T-helper 22 cell (primary cell): ENCODE data around the gene PARN.

Source experiments
- DNase-seq: peaks from one replicate; pipeline ENCODE4 v3.0.0-alpha.2; 2020; ENCODE audit warnings: low read depth

Gene PARN

GRCh38 chr16:14529010-14529669 is 100.9 kb downstream of the PARN start:
- DNase-seq: no peak

- no peak for DNase-seq
These were observed 101.8 kb downstream of the PARN start for GRCh38 chr16:14528306-14528705.

- DNase-seq: no peak
These were observed 102.5 kb downstream of the PARN start for GRCh38 chr16:14527411-14528044.

GRCh38 chr16:14525596-14525995 is 104.5 kb downstream of the PARN start:
- DNase-seq: no peak

- DNase-seq: no peak
These were observed 105.1 kb downstream of the PARN start for GRCh38 chr16:14524979-14525378.

GRCh38 chr16:14523632-14524031 is 106.4 kb downstream of the PARN start:
- no peak for DNase-seq

- no peak for DNase-seq
These were observed 107.4 kb downstream of the PARN start for GRCh38 chr16:14522671-14523070.

- no peak for DNase-seq
These were observed 109.3 kb downstream of the PARN start for GRCh38 chr16:14520753-14521152.

GRCh38 chr16:14514967-14515366 is 115.1 kb downstream of the PARN start:
- DNase-seq: no peak

- DNase-seq: no peak
These were observed 116.5 kb downstream of the PARN start for GRCh38 chr16:14513389-14514107.

- no peak for DNase-seq
These were observed 118.3 kb downstream of the PARN start for GRCh38 chr16:14511800-14512135.

GRCh38 chr16:14510939-14511799 is 118.9 kb downstream of the PARN start:
- DNase-seq: no peak

- no peak for DNase-seq
These were observed 119.5 kb downstream of the PARN start for GRCh38 chr16:14510581-14510938.

GRCh38 chr16:14509675-14510132 is 120.4 kb downstream of the PARN start:
- DNase-seq: no peak

- no peak for DNase-seq
These were observed 121.0 kb downstream of the PARN start for GRCh38 chr16:14509055-14509454.

- DNase-seq: no peak
These were observed 124.2 kb downstream of the PARN start for GRCh38 chr16:14505846-14506245.

GRCh38 chr16:14502932-14503741 is 126.9 kb downstream of the PARN start:
- no peak for DNase-seq

GRCh38 chr16:14502256-14502875 is 127.7 kb downstream of the PARN start:
- no peak for DNase-seq

- no peak for DNase-seq
These were observed 128.5 kb downstream of the PARN start for GRCh38 chr16:14501331-14502255.

GRCh38 chr16:14500791-14501190 is 129.3 kb downstream of the PARN start:
- no peak for DNase-seq
